Spleen (tissue), 7 donors: ENCODE results near the gene FHIT.

ENCODE experiments used
- CTCF ChIP-seq, 11 experiments: fragments of 200-600 bp in 7 of 11; fragments of 450-650 bp in 4 of 11; sonication (generic) in 4 of 11; IDR thresholded peaks in 8 of 11; conservative IDR thresholded peaks in 3 of 11; 1 replicate in 7 of 11; 2 replicates in 4 of 11; pipeline versions ENCODE4 v1.4.0 to v1.8.0; 2016 to 2021; ENCODE audit warnings: antibody characterized with exemption in 11 of 11, inconsistent platforms in 4 of 11, mild to moderate bottlenecking in 1 of 11
- POLR2A ChIP-seq, 3 donors: fragments of 450-650 bp; IDR thresholded peaks; one replicate each; pipeline ENCODE4 v1.5.1; 2017; ENCODE audit warnings: antibody characterized with exemption in 3 of 3, mild to moderate bottlenecking in 1 of 3
- POLR2AphosphoS5 ChIP-seq, 3 donors: sonication (generic); formaldehyde crosslinking; IDR thresholded peaks; one replicate each; pipeline ENCODE4 v1.5.1; 2017; ENCODE audit warnings: antibody characterized with exemption in 3 of 3
- donor health status: DM: no; HTN: no; CAD: no; lungs with moderate emphysema.
- donor health status: DM: no; HTN: no; CAD: no.
- donor health status: DM: no; HTN: no; CAD: no.

DNA sequence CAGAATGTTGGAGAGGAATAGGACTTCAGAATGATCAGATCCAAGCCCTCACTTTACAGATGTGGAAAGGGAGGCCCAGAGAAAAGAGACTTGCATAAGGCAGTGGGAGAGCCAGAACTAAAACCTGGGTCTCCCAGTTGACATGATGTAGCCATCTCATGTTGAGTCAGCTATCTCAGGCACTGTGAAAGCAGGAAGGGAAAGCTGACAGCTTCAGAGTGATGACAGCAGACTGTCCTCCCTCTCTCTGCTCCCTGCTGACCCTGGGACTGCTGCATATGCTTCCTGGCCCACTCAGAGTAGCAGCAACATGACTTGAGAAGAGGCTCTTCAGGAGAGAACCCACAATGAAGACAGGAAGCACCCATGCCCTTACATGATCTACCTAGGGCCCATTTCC lies 14.7 kb downstream of the FHIT start:
- no peak for TF ChIP-seq POLR2A (IDR thresholded peaks at IDR 0.05)
- no peak for TF ChIP-seq CTCF (IDR thresholded peaks at IDR 0.05 in 8 of 11, conservative IDR thresholded peaks at IDR 0.05 in 3 of 11)
- no peak for TF ChIP-seq POLR2AphosphoS5 (IDR thresholded peaks at IDR 0.05)
